HG03439 (cell line): ENCODE data around the gene S100A14.

Source experiments
- ATAC-seq: cut with Tn5 transposase; IDR thresholded peaks from one replicate; pipeline ENCODE4 v1.9.1; 2021; ENCODE audit warnings: mild to moderate bottlenecking, moderate library complexity; ENCODE audit not compliant: unreplicated experiment

S100A14 gene

GRCh38 chr1:153566414-153567371, 49.4 kb downstream of the S100A14 start:
- ATAC-seq, result no peak

GRCh38 chr1:153565529-153566374, 50.4 kb downstream of the S100A14 start, which contains the start of gene S100A2:
TSS of gene S100A2 (minus strand) at chr1:153565844. CDS start at chr1:153563877, 1,967 bp downstream.
- no peak for ATAC-seq
